ENCODE data around the gene LETMD1. TPM values are rescaled to one million over a fixed set of nuclear protein-coding genes. Genes with fewer than 3 reads are reported as not detected.
"Not testable (repeated sequence)": the region's sequence is repeated elsewhere in the genome, so short reads cannot be mapped to it uniquely, and the experiment has no call there.

The LETMD1 gene
- total and polyA plus RNA-seq, 3 donors from 2014 or later: 61.2 to 75.3 (median 72.7) TPM

GRCh38 chr12:51011955-51012354 lies 36.2 kb upstream of the LETMD1 start:
- peak overlapping the region; percentile 1 to 12 for H3K27ac ChIP-seq
- no peaks in the 10 kb centered on the region for H3K9me3 ChIP-seq
- intact Hi-C loops (cut with DNase I; ENCODE audit: low total_unique reads): no loop called here
- no peak overlapping the region for H3K4me3 ChIP-seq
- H3K36me3 ChIP-seq (ENCODE audit: low read depth, missing control alignments): no peaks in the 10 kb centered on the region
- H3K27me3 ChIP-seq: no peaks in the 10 kb centered on the region
- whole genome bisulfite sequencing, 2 donors: 67 to 76% methylated on average over 4 of the region's 4 CpGs
- H3K4me1 ChIP-seq: peaks cover 24% of the 10 kb centered on the region
- peak; percentile 43 for DNase-seq
- TF ChIP-seq CTCF (IDR thresholded peaks at IDR 0.05): no peak

- Histone ChIP-seq H3K27me3 (no peaks in the 10 kb centered on the region), H3K4me1 (peaks cover 27% of the 10 kb centered on the region), H3K9me3 (no peaks in the 10 kb centered on the region), H3K4me3 (no peak overlapping the region), H3K27ac (peak overlapping the region in 1 of 2 donors; percentile 1), H3K36me3 (ENCODE audit: low read depth, missing control alignments) (no peaks in the 10 kb centered on the region)
- intact Hi-C loops (cut with DNase I; ENCODE audit: low total_unique reads): no loop called here
- 55 to 80% methylated on average over 5 of the region's 5 CpGs for WGBS, 2 donors
- TF ChIP-seq POLR2A (IDR thresholded peaks at IDR 0.05) (no peak), CTCF (IDR thresholded peaks at IDR 0.05) (no peak)
- DNase-seq: no peak
These were observed 35.4 kb upstream of the LETMD1 start for GRCh38 chr12:51012570-51013236.

- intact Hi-C loops (cut with DNase I; ENCODE audit: low total_unique reads): no loop called here
These were observed 34.7 kb upstream of the LETMD1 start for GRCh38 chr12:51013441-51013840.

GRCh38 chr12:51014467-51014866 lies 33.7 kb upstream of the LETMD1 start:
- H3K4me1 ChIP-seq: peaks cover 18% of the 10 kb centered on the region
- H3K27me3 ChIP-seq; intact Hi-C loops (cut with DNase I; ENCODE audit: low total_unique reads); DNase-seq; H3K4me3 ChIP-seq; H3K36me3 ChIP-seq (ENCODE audit: low read depth, missing control alignments); H3K9me3 ChIP-seq; H3K27ac ChIP-seq: not testable (repeated sequence)
- 91 to 92% methylated on average over 9 of the region's 9 CpGs for WGBS, 2 donors

More at GRCh38 chr12:51013441-51013840, 34.7 kb upstream of the LETMD1 start:
- no peaks in the 10 kb centered on the region for H3K9me3 ChIP-seq
- DNase-seq: no peak
- H3K4me3 ChIP-seq: no peak overlapping the region
- no peak for TF ChIP-seq CTCF (IDR thresholded peaks at IDR 0.05)
- no peak for TF ChIP-seq POLR2A (IDR thresholded peaks at IDR 0.05)
- no peaks in the 10 kb centered on the region for H3K27me3 ChIP-seq
- no peaks in the 10 kb centered on the region for H3K36me3 ChIP-seq (ENCODE audit: low read depth, missing control alignments)
- H3K4me1 ChIP-seq: peaks cover 27% of the 10 kb centered on the region
- WGBS, 2 donors: 83 to 87% methylated on average over 7 of the region's 7 CpGs
- H3K27ac ChIP-seq: no peak overlapping the region

GRCh38 chr12:51017452-51017851 lies 30.7 kb upstream of the LETMD1 start:
- peaks cover 9% of the 10 kb centered on the region for H3K4me1 ChIP-seq
- TF ChIP-seq CTCF (IDR thresholded peaks at IDR 0.05) (no peak), POLR2A (IDR thresholded peaks at IDR 0.05) (no peak)
- H3K9me3 ChIP-seq: no peaks in the 10 kb centered on the region
- no peak for DNase-seq
- H3K4me3 ChIP-seq: no peak overlapping the region
- no peak overlapping the region for H3K27ac ChIP-seq
- H3K36me3 ChIP-seq (ENCODE audit: low read depth, missing control alignments): no peaks in the 10 kb centered on the region
- intact Hi-C loops (cut with DNase I; ENCODE audit: low total_unique reads): no loop called here
- H3K27me3 ChIP-seq: no peaks in the 10 kb centered on the region

Measured in testis (tissue), 3 donors.